ENCODE measurements around the gene DNAJA2.

The DNAJA2 gene

GRCh38 chr16:46923513-46924295 is 49.8 kb downstream of the DNAJA2 start:
- Histone ChIP-seq H3K4me1 (ENCODE audit: control insufficient read depth, insufficient read depth, low read length) (peaks cover 11% of the 10 kb centered on the region), H3K36me3 (ENCODE audit: insufficient read depth, low read length) (peaks cover 29% of the 10 kb centered on the region), H3K4me2 (ENCODE audit: low read length) (no peak overlapping the region), H3K9me3 (replicated peaks; ENCODE audit: low read length) (no peaks in the 10 kb centered on the region), H3K9ac (ENCODE audit: low read depth, low read length) (no peak overlapping the region), H3K4me3 (ENCODE audit: low read length) (no peak overlapping the region), H3K27me3 (ENCODE audit: control insufficient read depth, insufficient read depth, low read length) (no peaks in the 10 kb centered on the region)

GRCh38 chr16:46922239-46922638 is 51.2 kb downstream of the DNAJA2 start:
- H3K27me3 ChIP-seq (ENCODE audit: control insufficient read depth, insufficient read depth, low read length): no peaks in the 10 kb centered on the region
- no peak overlapping the region for H3K4me2 ChIP-seq (ENCODE audit: low read length)
- no peak overlapping the region for H3K9ac ChIP-seq (ENCODE audit: low read depth, low read length)
- H3K4me3 ChIP-seq (ENCODE audit: low read length): no peak overlapping the region
- H3K4me1 ChIP-seq (ENCODE audit: control insufficient read depth, insufficient read depth, low read length): peaks cover 11% of the 10 kb centered on the region
- H3K9me3 ChIP-seq (replicated peaks; ENCODE audit: low read length): no peaks in the 10 kb centered on the region
- peaks cover 24% of the 10 kb centered on the region for H3K36me3 ChIP-seq (ENCODE audit: insufficient read depth, low read length)

DNA sequence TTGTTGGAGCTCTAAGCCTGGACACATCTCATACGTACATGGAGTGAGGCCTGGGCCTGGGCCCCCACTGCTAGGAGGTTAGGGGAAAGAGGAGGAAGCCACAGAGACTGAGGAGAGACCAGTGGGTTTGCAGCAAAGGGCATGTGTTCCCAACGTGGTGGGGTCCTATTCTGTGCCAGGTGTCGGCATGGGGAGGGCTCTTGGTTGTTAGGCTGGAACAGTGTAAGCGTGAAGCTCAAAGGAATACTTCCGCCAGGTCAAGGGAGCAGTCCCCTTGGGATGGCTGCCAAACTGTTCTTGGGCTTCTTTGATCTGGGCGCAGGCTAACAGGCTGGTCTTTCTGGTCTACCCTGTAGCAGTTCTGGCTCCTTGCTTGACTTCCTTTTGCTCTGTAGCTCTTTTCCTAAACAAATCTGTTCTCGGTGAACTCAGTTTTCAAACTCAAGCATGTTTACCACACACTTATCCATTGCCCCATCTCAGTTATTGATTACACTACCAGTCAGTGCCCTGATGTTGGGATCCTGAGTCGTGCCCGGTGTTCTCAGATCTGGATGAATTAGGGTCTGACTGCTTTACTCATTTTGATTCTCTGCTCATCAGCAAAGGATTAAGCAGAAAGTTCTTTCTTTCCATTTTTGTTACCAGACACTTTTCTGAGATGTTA is 52.9 kb downstream of the DNAJA2 start:
- Histone ChIP-seq H3K4me1 (ENCODE audit: control insufficient read depth, insufficient read depth, low read length) (peaks cover 11% of the 10 kb centered on the region), H3K9ac (ENCODE audit: low read depth, low read length) (no peak overlapping the region), H3K9me3 (replicated peaks; ENCODE audit: low read length) (no peaks in the 10 kb centered on the region), H3K27me3 (ENCODE audit: control insufficient read depth, insufficient read depth, low read length) (no peaks in the 10 kb centered on the region), H3K4me2 (ENCODE audit: low read length) (no peak overlapping the region), H3K4me3 (ENCODE audit: low read length) (no peak overlapping the region), H3K36me3 (ENCODE audit: insufficient read depth, low read length) (peaks cover 28% of the 10 kb centered on the region)

- peaks cover 9% of the 10 kb centered on the region for H3K4me1 ChIP-seq (ENCODE audit: control insufficient read depth, insufficient read depth, low read length)
- no peaks in the 10 kb centered on the region for H3K27me3 ChIP-seq (ENCODE audit: control insufficient read depth, insufficient read depth, low read length)
- H3K36me3 ChIP-seq (ENCODE audit: insufficient read depth, low read length): peaks cover 34% of the 10 kb centered on the region
- H3K4me2 ChIP-seq (ENCODE audit: low read length): no peak overlapping the region
- H3K9ac ChIP-seq (ENCODE audit: low read depth, low read length): no peak overlapping the region
- no peaks in the 10 kb centered on the region for H3K9me3 ChIP-seq (replicated peaks; ENCODE audit: low read length)
- H3K4me3 ChIP-seq (ENCODE audit: low read length): no peak overlapping the region
Observed at GRCh38 chr16:46918905-46919792, 54.3 kb downstream of the DNAJA2 start.

- no peaks in the 10 kb centered on the region for H3K9me3 ChIP-seq (replicated peaks; ENCODE audit: low read length)
- no peak overlapping the region for H3K4me3 ChIP-seq (ENCODE audit: low read length)
- H3K4me2 ChIP-seq (ENCODE audit: low read length): no peak overlapping the region
- peaks cover 30% of the 10 kb centered on the region for H3K36me3 ChIP-seq (ENCODE audit: insufficient read depth, low read length)
- no peaks in the 10 kb centered on the region for H3K27me3 ChIP-seq (ENCODE audit: control insufficient read depth, insufficient read depth, low read length)
- no peak overlapping the region for H3K9ac ChIP-seq (ENCODE audit: low read depth, low read length)
- H3K4me1 ChIP-seq (ENCODE audit: control insufficient read depth, insufficient read depth, low read length): peaks cover 1% of the 10 kb centered on the region
Observed at GRCh38 chr16:46918400-46918799, 55.1 kb downstream of the DNAJA2 start.

GRCh38 chr16:46916980-46917379 is 56.5 kb downstream of the DNAJA2 start:
- no peak overlapping the region for H3K9ac ChIP-seq (ENCODE audit: low read depth, low read length)
- no peak overlapping the region for H3K4me2 ChIP-seq (ENCODE audit: low read length)

DNA sequence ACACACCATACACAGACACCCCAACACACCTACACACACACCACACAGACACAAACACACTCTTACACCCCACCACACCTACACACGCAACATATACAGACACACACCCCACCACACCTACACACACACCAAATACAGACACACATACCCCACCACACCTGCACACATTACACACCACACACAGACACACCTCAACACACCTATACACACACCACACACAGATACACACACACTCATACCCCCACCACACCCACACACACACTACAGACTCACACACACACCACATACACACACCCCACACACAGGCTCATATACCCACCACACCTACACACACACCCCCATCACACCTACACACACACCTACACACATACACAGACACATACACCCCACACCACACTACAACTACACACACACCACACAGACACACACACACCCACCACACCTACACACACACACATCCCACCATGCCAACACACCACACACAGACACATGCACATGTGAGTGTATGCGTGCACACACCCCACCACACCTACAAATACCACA is 57.9 kb downstream of the DNAJA2 start:
- peaks cover 33% of the 10 kb centered on the region for H3K36me3 ChIP-seq (ENCODE audit: insufficient read depth, low read length)
- H3K9ac ChIP-seq (ENCODE audit: low read depth, low read length): no peak overlapping the region

More at GRCh38 chr16:46916980-46917379, 56.5 kb downstream of the DNAJA2 start:
- H3K4me1 ChIP-seq (ENCODE audit: control insufficient read depth, insufficient read depth, low read length): no peaks in the 10 kb centered on the region
- H3K36me3 ChIP-seq (ENCODE audit: insufficient read depth, low read length): peaks cover 24% of the 10 kb centered on the region
- H3K9me3 ChIP-seq (replicated peaks; ENCODE audit: low read length): no peaks in the 10 kb centered on the region
- H3K27me3 ChIP-seq (ENCODE audit: control insufficient read depth, insufficient read depth, low read length): no peaks in the 10 kb centered on the region
- no peak overlapping the region for H3K4me3 ChIP-seq (ENCODE audit: low read length)

DNA sequence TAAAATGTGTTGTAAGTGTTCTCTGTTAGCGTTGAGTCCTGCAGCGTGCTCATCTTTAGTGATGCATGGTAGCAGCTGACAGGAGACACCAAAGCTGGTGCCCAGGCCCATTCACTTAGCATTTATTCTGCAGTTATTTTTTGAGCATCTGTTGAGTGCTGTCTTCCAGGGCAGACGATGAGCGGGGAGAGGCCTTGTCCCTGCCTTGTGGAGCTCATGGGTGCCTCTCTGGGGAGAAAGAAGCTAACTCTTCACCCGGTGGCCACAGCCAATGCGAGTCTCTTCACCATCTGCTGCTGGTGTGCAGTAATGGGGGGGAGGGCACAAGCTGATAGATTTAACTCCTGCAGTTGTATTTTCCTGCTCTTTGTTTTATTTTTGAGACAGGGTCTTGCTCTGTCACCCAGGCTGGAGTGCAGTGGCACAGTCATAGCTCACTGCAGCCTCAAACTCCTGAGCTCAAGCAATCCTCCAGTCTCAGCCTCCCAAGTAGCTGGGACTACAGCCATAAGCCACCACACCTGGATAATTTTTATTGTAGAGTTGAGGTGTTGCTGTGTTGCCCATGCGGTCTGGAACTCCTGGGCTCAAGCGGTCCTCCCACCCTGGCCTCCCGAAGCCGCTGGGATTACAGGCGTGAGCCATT is 58.8 kb downstream of the DNAJA2 start:
- Histone ChIP-seq H3K4me1 (ENCODE audit: control insufficient read depth, insufficient read depth, low read length) (no peaks in the 10 kb centered on the region), H3K4me3 (ENCODE audit: low read length) (no peak overlapping the region), H3K9me3 (replicated peaks; ENCODE audit: low read length) (no peaks in the 10 kb centered on the region), H3K27me3 (ENCODE audit: control insufficient read depth, insufficient read depth, low read length) (no peaks in the 10 kb centered on the region), H3K4me2 (ENCODE audit: low read length) (no peak overlapping the region), H3K9ac (ENCODE audit: low read depth, low read length) (no peak overlapping the region), H3K36me3 (ENCODE audit: insufficient read depth, low read length) (peaks cover 33% of the 10 kb centered on the region)

More for the DNA sequence above, 57.9 kb downstream of the DNAJA2 start:
- no peak overlapping the region for H3K4me2 ChIP-seq (ENCODE audit: low read length)
- no peak overlapping the region for H3K4me3 ChIP-seq (ENCODE audit: low read length)
- H3K9me3 ChIP-seq (replicated peaks; ENCODE audit: low read length): no peaks in the 10 kb centered on the region
- H3K4me1 ChIP-seq (ENCODE audit: control insufficient read depth, insufficient read depth, low read length): no peaks in the 10 kb centered on the region
- no peaks in the 10 kb centered on the region for H3K27me3 ChIP-seq (ENCODE audit: control insufficient read depth, insufficient read depth, low read length)

DNA sequence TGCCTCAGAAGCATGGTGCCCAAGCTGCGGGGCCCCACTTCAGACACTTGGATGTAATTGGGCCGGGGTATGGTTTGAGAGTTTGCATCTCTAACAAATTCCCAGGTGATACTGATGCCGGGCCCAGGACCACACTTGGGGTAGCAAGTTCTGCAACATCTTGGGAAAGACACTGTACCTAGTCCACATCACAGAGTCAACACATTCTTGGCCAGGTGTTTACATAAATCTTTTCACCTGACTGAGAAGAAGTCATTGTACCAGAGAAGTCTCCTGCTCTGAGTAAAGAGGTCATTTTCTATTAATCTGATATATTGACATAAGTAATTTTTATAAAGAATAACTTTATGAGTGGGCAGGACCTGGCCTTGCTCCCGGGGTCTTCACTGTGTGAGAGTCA is 61.8 kb downstream of the DNAJA2 start:
- H3K27me3 ChIP-seq (ENCODE audit: control insufficient read depth, insufficient read depth, low read length): no peaks in the 10 kb centered on the region
- H3K9ac ChIP-seq (ENCODE audit: low read depth, low read length): no peak overlapping the region
- H3K4me2 ChIP-seq (ENCODE audit: low read length): no peak overlapping the region
- H3K9me3 ChIP-seq (replicated peaks; ENCODE audit: low read length): no peaks in the 10 kb centered on the region
- no peak overlapping the region for H3K4me3 ChIP-seq (ENCODE audit: low read length)
- no peaks in the 10 kb centered on the region for H3K4me1 ChIP-seq (ENCODE audit: control insufficient read depth, insufficient read depth, low read length)
- peaks cover 36% of the 10 kb centered on the region for H3K36me3 ChIP-seq (ENCODE audit: insufficient read depth, low read length)

- Histone ChIP-seq H3K27me3 (ENCODE audit: control insufficient read depth, insufficient read depth, low read length) (no peaks in the 10 kb centered on the region), H3K4me2 (ENCODE audit: low read length) (no peak overlapping the region), H3K9me3 (replicated peaks; ENCODE audit: low read length) (no peaks in the 10 kb centered on the region), H3K36me3 (ENCODE audit: insufficient read depth, low read length) (peaks cover 38% of the 10 kb centered on the region), H3K9ac (ENCODE audit: low read depth, low read length) (no peak overlapping the region), H3K4me3 (ENCODE audit: low read length) (no peak overlapping the region), H3K4me1 (ENCODE audit: control insufficient read depth, insufficient read depth, low read length) (no peaks in the 10 kb centered on the region)
Observed at GRCh38 chr16:46911038-46911437, 62.4 kb downstream of the DNAJA2 start.

Data from skeletal muscle satellite cell (primary cell).